GM04503 (cell line): ENCODE results near the gene CYBA.

Source experiments
- DNase-seq: peaks from one replicate; pipeline ENCODE4 v3.0.0-alpha.2; 2012; ENCODE audit warnings: low read depth

Gene CYBA

GRCh38 chr16:88645455-88645854 lies 5.4 kb downstream of the CYBA start:
- DNase-seq: no peak

GRCh38 chr16:88643644-88643932 lies 7.3 kb downstream of the CYBA start:
- DNase-seq: no peak

- DNase-seq: no peak
These were observed 7.8 kb downstream of the CYBA start for GRCh38 chr16:88642881-88643643.

- DNase-seq: no peak
These were observed 10.2 kb downstream of the CYBA start for GRCh38 chr16:88640498-88641247.

GRCh38 chr16:88640039-88640495 lies 10.8 kb downstream of the CYBA start:
- no peak for DNase-seq

GRCh38 chr16:88639231-88640038 lies 11.4 kb downstream of the CYBA start:
- no peak for DNase-seq

- no peak for DNase-seq
These were observed 12.3 kb downstream of the CYBA start, which contains the start of gene IL17C for GRCh38 chr16:88638323-88639230. Gene IL17C, plus strand, starts transcription at chr16:88638572. Its CDS starts 70 bp downstream, at chr16:88638642.

- no peak for DNase-seq
These were observed 14.2 kb downstream of the CYBA start for GRCh38 chr16:88636488-88637265.

- no peak for DNase-seq
These were observed 15.1 kb downstream of the CYBA start for GRCh38 chr16:88635671-88636319.

- DNase-seq: no peak
These were observed 15.7 kb downstream of the CYBA start for GRCh38 chr16:88634994-88635670.

GRCh38 chr16:88634141-88634993 lies 16.5 kb downstream of the CYBA start:
- no peak for DNase-seq

GRCh38 chr16:88633684-88634140 lies 17.1 kb downstream of the CYBA start:
- DNase-seq: no peak

GRCh38 chr16:88632587-88632930 lies 18.3 kb downstream of the CYBA start:
- DNase-seq: no peak

- DNase-seq: no peak
These were observed 18.8 kb downstream of the CYBA start for GRCh38 chr16:88631920-88632586.

GRCh38 chr16:88631384-88631783 lies 19.5 kb downstream of the CYBA start:
- no peak for DNase-seq

- DNase-seq: no peak
These were observed 19.9 kb downstream of the CYBA start for GRCh38 chr16:88630941-88631340.

- no peak for DNase-seq
These were observed 20.4 kb downstream of the CYBA start for GRCh38 chr16:88630433-88630832.

- no peak for DNase-seq
These were observed 21.0 kb downstream of the CYBA start for GRCh38 chr16:88629835-88630234.
